Left ventricle myocardium inferior (tissue), 1 donor: Measurements from ENCODE around the gene SELENOS. TPM values are rescaled to one million over a fixed set of nuclear protein-coding genes. Genes with fewer than 3 reads are reported as not detected.

Experiments used
- DNase-seq: peaks from one replicate; pipeline ENCODE4 v3.0.0-alpha.2; 2020
- H3K27ac ChIP-seq: fragments of 200-600 bp; replicated peaks from 2 replicates; pipeline ENCODE4 v1.8.0; 2021
- H3K27me3 ChIP-seq: fragments of 200-600 bp; 2 replicates; pipeline ENCODE4 v1.8.0; 2021; ENCODE audit warnings: low read depth
- H3K36me3 ChIP-seq: fragments of 200-600 bp; 2 replicates; pipeline ENCODE4 v1.8.0; 2021
- H3K4me1 ChIP-seq: fragments of 200-600 bp; 2 replicates; pipeline ENCODE4 v1.8.0; 2021
- H3K4me3 ChIP-seq: fragments of 200-600 bp; 2 replicates; pipeline ENCODE4 v1.8.0; 2021; ENCODE audit warnings: mild to moderate bottlenecking, moderate library complexity
- H3K9me3 ChIP-seq: fragments of 200-600 bp; replicated peaks from 2 replicates; pipeline ENCODE4 v1.8.0; 2021
- intact Hi-C: fragments of 100-400 bp; cut with micrococcal nuclease; formaldehyde crosslinking; loops from one replicate; pipeline ENCODE4 v1.11.0; 2022
- total RNA-seq: library from RNA; stranded (reverse); fragmentation: NEBNext Ultra II Directional; extraction: Animal tissue kit (Norgen Biotek cat#: 25700); gene quantifications from one replicate; pipeline ENCODE4 v1.2.1, GENCODE V29; 2021
- TF ChIP-seq, protein P1 (sequence below): fragments of 200-600 bp; IDR thresholded peaks from 2 replicates; pipeline ENCODE4 v1.8.0; 2021; ENCODE audit warnings: antibody characterized with exemption, mild to moderate bottlenecking, borderline replicate concordance
- donor health status: DM: no; HTN: yes; CAD: no; lungs with severe emphysema.

The SELENOS gene
- total RNA-seq, 1 donor from 2014 or later = 50.6 TPM

DNA sequence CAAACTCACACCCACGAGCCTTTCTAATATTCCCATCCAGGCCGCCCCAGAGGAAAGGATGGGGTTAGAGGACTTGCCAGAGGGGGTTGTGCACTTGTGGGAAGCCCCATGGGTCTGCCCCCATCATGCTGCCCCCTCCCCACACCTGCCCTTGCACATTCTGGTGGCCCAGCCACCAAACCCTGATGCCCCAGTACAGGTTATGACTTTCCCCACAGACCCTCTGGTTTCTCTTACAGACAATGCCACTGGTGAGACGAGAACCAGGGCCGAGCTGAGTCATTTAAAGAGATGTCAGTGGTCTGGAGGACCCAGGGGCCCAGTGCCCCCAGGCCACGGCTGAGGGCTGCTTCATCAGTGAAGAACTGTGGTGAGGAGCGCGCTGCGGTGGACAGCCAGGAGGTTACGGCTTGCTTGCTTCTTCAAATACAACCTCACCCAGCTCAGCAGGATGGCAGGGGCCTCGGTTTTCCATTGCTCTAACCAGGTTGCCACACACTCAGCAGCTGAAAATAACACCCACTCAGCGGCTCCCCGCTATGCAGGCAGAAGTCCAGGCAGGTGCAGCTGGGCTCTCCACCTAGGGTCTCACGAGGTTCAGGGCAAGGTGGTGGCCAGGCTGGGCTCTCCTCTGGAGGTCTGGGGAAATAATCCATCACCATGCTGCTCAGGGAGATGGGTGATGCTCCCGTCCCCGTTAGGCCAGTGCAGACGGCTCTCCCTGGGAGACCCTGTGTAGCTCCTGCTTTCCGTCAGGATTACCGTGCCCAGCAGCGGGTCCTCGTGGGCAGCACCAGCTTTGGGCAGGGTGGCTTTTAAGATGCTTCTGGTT is 31.5 kb upstream of the SELENOS start:
- intact Hi-C loops = no loop called here
- no peak for DNase-seq
- TF ChIP-seq, protein P1, sequence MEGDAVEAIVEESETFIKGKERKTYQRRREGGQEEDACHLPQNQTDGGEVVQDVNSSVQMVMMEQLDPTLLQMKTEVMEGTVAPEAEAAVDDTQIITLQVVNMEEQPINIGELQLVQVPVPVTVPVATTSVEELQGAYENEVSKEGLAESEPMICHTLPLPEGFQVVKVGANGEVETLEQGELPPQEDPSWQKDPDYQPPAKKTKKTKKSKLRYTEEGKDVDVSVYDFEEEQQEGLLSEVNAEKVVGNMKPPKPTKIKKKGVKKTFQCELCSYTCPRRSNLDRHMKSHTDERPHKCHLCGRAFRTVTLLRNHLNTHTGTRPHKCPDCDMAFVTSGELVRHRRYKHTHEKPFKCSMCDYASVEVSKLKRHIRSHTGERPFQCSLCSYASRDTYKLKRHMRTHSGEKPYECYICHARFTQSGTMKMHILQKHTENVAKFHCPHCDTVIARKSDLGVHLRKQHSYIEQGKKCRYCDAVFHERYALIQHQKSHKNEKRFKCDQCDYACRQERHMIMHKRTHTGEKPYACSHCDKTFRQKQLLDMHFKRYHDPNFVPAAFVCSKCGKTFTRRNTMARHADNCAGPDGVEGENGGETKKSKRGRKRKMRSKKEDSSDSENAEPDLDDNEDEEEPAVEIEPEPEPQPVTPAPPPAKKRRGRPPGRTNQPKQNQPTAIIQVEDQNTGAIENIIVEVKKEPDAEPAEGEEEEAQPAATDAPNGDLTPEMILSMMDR = no peak

DNA sequence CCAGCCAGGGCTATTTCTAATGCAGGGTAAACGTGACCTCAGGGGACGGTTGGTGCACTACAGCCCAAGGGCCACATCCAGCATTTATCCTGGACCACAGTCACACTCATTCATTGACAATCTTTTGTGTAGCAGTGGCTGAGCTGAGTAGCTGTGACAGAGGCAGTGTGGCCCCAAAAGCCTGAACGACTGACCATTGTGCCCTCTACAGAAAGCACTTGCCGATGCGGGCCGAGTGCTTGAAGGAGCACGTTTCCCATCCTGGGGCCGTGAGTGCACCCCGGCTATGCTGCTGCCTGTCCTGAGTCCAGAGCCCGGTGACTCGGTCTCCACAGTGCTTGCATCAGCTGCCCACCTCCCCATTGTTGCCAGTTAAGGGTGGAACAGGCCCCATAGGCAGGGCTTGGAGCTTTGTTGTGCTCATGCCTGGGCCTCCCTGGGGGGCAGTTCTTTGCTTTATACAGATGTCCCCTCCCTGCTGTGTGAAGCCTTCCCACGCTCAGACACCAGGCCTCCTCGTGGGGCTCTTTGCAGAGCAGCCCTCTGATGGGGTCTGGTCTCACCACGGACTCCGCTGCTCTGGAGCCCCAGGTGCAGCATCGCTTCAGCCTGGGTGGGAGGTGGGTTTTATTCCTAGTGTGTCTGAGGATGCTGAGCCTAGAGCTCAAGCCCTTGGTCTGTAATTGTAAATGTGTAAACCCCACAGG is 30.8 kb upstream of the SELENOS start:
- intact Hi-C loops = no loop called here
- TF ChIP-seq, protein P1 = no peak

More for the DNA sequence above, 31.5 kb upstream of the SELENOS start:
- Histone ChIP-seq H3K9me3 (no peaks in the 10 kb centered on the region), H3K36me3 (peaks cover 8% of the 10 kb centered on the region), H3K4me3 (no peak overlapping the region), H3K27ac (no peak overlapping the region), H3K4me1 (no peaks in the 10 kb centered on the region), H3K27me3 (no peaks in the 10 kb centered on the region)

DNA sequence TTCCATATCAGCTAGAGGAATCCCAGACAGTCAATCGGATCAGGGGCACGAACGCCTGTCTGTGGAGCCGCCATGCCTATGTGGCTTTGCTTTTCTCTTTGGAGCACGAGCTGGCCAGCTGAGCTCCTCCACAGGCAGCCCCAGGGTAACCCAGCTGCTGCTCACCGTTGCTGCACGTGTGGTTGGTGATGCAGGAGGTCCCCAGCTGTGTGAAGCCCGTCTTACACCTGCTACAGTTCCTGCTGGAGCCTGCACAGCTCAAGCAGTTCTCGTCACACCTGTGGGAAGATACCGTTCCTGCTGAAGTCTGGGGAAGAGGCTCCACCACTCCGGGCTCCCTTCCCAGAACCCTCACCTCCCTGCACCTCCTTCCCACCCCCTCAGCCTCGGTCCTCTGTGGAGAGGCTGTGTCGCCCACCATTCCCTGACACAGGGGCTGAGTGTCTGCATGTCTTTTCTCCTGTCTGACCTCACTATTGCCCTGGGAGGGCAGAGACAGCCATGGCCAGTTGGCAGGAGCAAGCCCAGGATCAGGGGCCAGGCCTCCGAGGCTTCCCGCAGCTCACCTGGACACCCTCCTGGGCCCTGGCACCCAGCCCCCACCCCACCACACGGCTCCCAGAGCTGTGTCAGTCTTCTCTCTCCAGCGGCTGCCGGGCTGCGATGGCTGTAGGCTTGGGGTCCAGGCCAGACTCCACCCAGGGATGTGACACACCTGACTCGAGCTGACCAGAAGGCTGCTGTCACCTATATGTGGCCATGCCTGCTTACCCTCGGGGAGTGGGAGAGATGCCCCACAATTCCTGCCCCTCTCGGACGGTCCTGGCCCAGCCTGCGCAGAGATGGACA is 30.0 kb upstream of the SELENOS start:
- TF ChIP-seq, protein P1 = no peak
- Histone ChIP-seq H3K4me1 (no peaks in the 10 kb centered on the region), H3K27ac (no peak overlapping the region), H3K36me3 (peaks cover 3% of the 10 kb centered on the region), H3K27me3 (no peaks in the 10 kb centered on the region), H3K4me3 (no peak overlapping the region), H3K9me3 (no peaks in the 10 kb centered on the region)
- intact Hi-C loops = no loop called here
- DNase-seq = no peak

More for the DNA sequence above, 30.8 kb upstream of the SELENOS start:
- Histone ChIP-seq H3K4me1 (no peaks in the 10 kb centered on the region), H3K27ac (no peak overlapping the region), H3K4me3 (no peak overlapping the region), H3K9me3 (no peaks in the 10 kb centered on the region), H3K36me3 (peaks cover 3% of the 10 kb centered on the region), H3K27me3 (no peaks in the 10 kb centered on the region)
- no peak for DNase-seq

DNA sequence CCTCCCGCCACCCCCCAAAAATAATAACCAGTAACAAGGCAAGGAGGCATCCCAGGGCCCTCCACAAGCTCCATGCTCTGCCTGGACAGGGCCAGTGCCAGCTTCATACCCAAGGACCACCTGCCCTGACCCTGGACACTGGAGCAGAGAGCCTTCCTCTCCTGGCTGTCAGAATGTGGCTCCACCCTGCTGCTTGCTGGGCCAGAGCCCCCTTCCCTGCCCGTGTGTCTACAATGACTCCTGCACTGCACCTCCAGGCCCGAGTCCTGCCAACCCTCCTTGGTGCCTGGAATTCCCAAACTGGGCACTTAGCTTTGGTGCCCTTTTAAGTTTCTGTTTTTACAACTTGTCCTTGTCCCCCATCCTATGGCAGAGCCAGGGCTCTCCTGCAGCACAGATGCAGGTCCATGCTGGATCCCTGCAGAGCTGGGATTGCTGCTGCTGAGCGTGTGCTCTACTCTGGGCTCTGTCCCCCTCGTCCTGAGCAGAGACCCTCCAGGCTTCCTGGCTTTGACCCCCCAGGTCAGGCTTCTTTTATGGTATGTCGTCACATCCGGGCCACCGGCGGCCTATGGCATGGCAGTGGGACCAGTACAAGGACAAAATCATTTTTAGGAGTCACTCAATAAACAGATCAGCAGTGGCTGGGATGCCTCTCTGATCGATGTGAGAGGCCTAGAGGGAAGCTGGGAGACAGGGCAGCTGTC is 29.2 kb upstream of the SELENOS start:
- no peaks in the 10 kb centered on the region for H3K9me3 ChIP-seq
- peaks cover 3% of the 10 kb centered on the region for H3K36me3 ChIP-seq
- H3K4me1 ChIP-seq = no peaks in the 10 kb centered on the region
- TF ChIP-seq, protein P1 = no peak
- DNase-seq = no peak
- intact Hi-C loops = no loop called here
- no peaks in the 10 kb centered on the region for H3K27me3 ChIP-seq
- H3K4me3 ChIP-seq = no peak overlapping the region
- H3K27ac ChIP-seq = no peak overlapping the region

DNA sequence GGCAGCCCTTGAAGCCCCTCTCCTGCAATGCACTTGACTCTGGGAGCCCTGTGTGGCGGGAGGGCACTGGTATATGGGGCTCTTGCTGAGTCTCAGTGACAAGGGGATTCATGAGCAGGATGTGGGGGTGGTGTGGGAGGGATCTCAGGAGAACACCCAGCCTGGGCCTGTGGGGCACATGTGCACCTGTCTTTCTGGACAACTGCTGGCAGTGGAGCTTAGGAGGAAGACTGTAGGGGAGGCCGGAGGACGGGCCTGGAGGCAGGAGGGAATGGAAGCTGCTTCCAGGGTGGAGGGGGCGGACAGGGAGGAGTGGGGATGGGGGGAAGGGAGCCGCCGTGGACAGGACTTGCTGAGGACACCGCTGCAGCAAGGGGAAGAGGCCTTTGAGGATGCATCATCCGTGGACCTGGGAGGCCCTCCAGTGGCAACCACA is 28.6 kb upstream of the SELENOS start:
- H3K36me3 ChIP-seq = peaks cover 3% of the 10 kb centered on the region
- intact Hi-C loops = no loop called here
- no peak for DNase-seq
- H3K27me3 ChIP-seq = no peaks in the 10 kb centered on the region
- no peak overlapping the region for H3K4me3 ChIP-seq
- H3K4me1 ChIP-seq = no peaks in the 10 kb centered on the region
- TF ChIP-seq, protein P1 = no peak
- no peaks in the 10 kb centered on the region for H3K9me3 ChIP-seq
- no peak overlapping the region for H3K27ac ChIP-seq
